ENCODE measurements around the gene SEC62.

DNA sequence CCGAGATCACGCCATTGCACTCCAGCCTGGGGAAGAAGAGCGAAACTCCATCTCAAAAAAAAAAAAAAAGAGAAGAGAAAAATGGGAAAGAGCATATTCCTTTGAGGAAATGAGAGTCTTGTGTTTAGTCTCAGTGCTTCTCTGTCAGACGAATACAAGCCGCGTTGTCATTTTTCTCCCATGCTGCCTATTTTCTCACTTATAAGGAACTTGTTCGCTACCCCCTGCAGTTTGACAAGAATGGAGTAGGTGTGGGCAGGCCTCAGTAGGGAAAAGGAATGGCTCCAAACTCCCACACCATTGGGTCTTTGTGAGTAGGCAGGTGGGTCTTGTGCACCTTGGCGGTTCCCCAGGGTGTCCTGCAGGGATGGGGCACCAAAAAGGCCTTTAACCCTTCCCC, 77.7 kb downstream of the SEC62 start:
- TF ChIP-seq CTCF (IDR thresholded peaks at IDR 0.05; ENCODE audit: insufficient read depth, low read length) (no peak), REST (IDR thresholded peaks at IDR 0.05; ENCODE audit: insufficient replicate concordance, low read depth) (no peak)

Measured in HL-60 (cell line).